GM18861 (cell line): Measurements from ENCODE around the gene FKBP11.

Experiments
- ATAC-seq: cut with Tn5 transposase; IDR thresholded peaks from one replicate; pipeline ENCODE4 v1.9.1; 2021; ENCODE audit not compliant: unreplicated experiment

FKBP11 gene

GRCh38 chr12:48956279-48957140, 31.2 kb upstream of the FKBP11 start:
- no peak for ATAC-seq

- no peak for ATAC-seq
Observed at GRCh38 chr12:48954841-48955501, 29.7 kb upstream of the FKBP11 start.

GRCh38 chr12:48954061-48954460, 28.8 kb upstream of the FKBP11 start:
- ATAC-seq, result no peak

- no peak for ATAC-seq
Observed at GRCh38 chr12:48952691-48953090, 27.4 kb upstream of the FKBP11 start.

- no peak for ATAC-seq
Observed at GRCh38 chr12:48947727-48948126, 22.4 kb upstream of the FKBP11 start.

- ATAC-seq, result no peak
Observed at GRCh38 chr12:48946943-48947342, 21.7 kb upstream of the FKBP11 start.

- no peak for ATAC-seq
Observed at GRCh38 chr12:48946205-48946604, 20.9 kb upstream of the FKBP11 start.

- ATAC-seq, result no peak
Observed at GRCh38 chr12:48943221-48943620, 17.9 kb upstream of the FKBP11 start.

GRCh38 chr12:48940181-48940580, 14.9 kb upstream of the FKBP11 start:
- no peak for ATAC-seq

GRCh38 chr12:48938805-48939204, 13.5 kb upstream of the FKBP11 start:
- ATAC-seq, result no peak

- no peak for ATAC-seq
Observed at GRCh38 chr12:48937170-48937569, 11.9 kb upstream of the FKBP11 start.

GRCh38 chr12:48936379-48936979, 11.2 kb upstream of the FKBP11 start:
- ATAC-seq, result no peak

GRCh38 chr12:48934312-48934706, 9.0 kb upstream of the FKBP11 start:
- ATAC-seq, result no peak

- ATAC-seq, result no peak
Observed at GRCh38 chr12:48933664-48934311, 8.5 kb upstream of the FKBP11 start.

- no peak for ATAC-seq
Observed at GRCh38 chr12:48932878-48933277, 7.6 kb upstream of the FKBP11 start.

- no peak for ATAC-seq
Observed at GRCh38 chr12:48930475-48930874, 5.2 kb upstream of the FKBP11 start.

GRCh38 chr12:48929551-48929950, 4.3 kb upstream of the FKBP11 start:
- ATAC-seq, result no peak

- no peak for ATAC-seq
Observed at GRCh38 chr12:48927261-48927660, 2.0 kb upstream of the FKBP11 start.

GRCh38 chr12:48924617-48925303, 532 bp downstream of the FKBP11 start:
- ATAC-seq, result peak; percentile 63

- no peak for ATAC-seq
Observed at GRCh38 chr12:48923117-48923516, 2.2 kb downstream of the FKBP11 start.
